Spleen (tissue), 11 donors: Measurements from ENCODE around the gene CCNI. TPM values are rescaled to one million over a fixed set of nuclear protein-coding genes. Genes with fewer than 3 reads are reported as not detected.
"Not testable (repeated sequence)": the region's sequence is repeated elsewhere in the genome, so short reads cannot be mapped to it uniquely, and the experiment has no call there.

Source experiments
- DNase-seq: peaks from one replicate; pipeline ENCODE4 v3.0.0-alpha.2; 2020
- H3K27ac ChIP-seq, 8 donors: fragments of 200-600 bp; sonication (generic) in 7 of 8; 1 replicate in 4 of 8; 2 replicates in 4 of 8; pipeline versions ENCODE4 v1.5.0 to v1.8.0; 2016 to 2021; ENCODE audit warnings: inconsistent platforms in 4 of 8, mild to moderate bottlenecking in 4 of 8, moderate library complexity in 1 of 8
- H3K27me3 ChIP-seq, 7 donors: fragments of 200-600 bp; sonication (generic) in 6 of 7; replicated peaks in 1 of 7; 1 replicate in 4 of 7; 2 replicates in 3 of 7; pipeline versions ENCODE4 v1.5.0 to v1.8.0; 2016 to 2021; ENCODE audit warnings: inconsistent platforms in 3 of 7, mild to moderate bottlenecking in 1 of 7
- H3K36me3 ChIP-seq, 6 donors: fragments of 200-600 bp; sonication (generic) in 5 of 6; 1 replicate in 4 of 6; 2 replicates in 2 of 6; pipeline versions ENCODE4 v1.5.0 to v1.8.0; 2016 to 2021; ENCODE audit warnings: inconsistent platforms in 2 of 6
- H3K4me1 ChIP-seq, 6 donors: fragments of 200-600 bp; sonication (generic) in 5 of 6; 1 replicate in 3 of 6; 2 replicates in 3 of 6; pipeline versions ENCODE4 v1.5.0 to v1.8.0; 2016 to 2021; ENCODE audit warnings: inconsistent platforms in 3 of 6
- H3K4me3 ChIP-seq, 8 donors: fragments of 200-600 bp; sonication (generic) in 7 of 8; 1 replicate in 4 of 8; 2 replicates in 4 of 8; pipeline versions ENCODE4 v1.5.0 to v1.8.0; 2016 to 2021; ENCODE audit warnings: inconsistent platforms in 4 of 8, mild to moderate bottlenecking in 4 of 8, moderate library complexity in 2 of 8
- H3K9me3 ChIP-seq, 8 donors: fragments of 200-600 bp; sonication (generic) in 7 of 8; 1 replicate in 4 of 8; 2 replicates in 4 of 8; pipeline versions ENCODE4 v1.5.0 to v1.8.0; 2016 to 2021; ENCODE audit warnings: inconsistent platforms in 4 of 8
- POLR2A ChIP-seq, 3 donors: fragments of 450-650 bp; IDR thresholded peaks; one replicate each; pipeline ENCODE4 v1.5.1; 2017; ENCODE audit warnings: antibody characterized with exemption in 3 of 3, mild to moderate bottlenecking in 1 of 3
- POLR2AphosphoS5 ChIP-seq, 3 donors: sonication (generic); formaldehyde crosslinking; IDR thresholded peaks; one replicate each; pipeline ENCODE4 v1.5.1; 2017; ENCODE audit warnings: antibody characterized with exemption in 3 of 3
- WGBS, 5 donors: extraction: QIAGEN DNeasy Blood & Tissue Kit in 3 of 5; methylation state at CpG; one replicate each; pipeline versions ENCODE4 v1.1.5 to v1.1.7; 2013 to 2018; 5-methylcytosine and 5-hydroxymethylcytosine counted together
- intact Hi-C: fragments of 100-400 bp; cut with DNase I; formaldehyde crosslinking; loops from one replicate; pipeline ENCODE4 v1.15.0; 2023; ENCODE audit warnings: low total_unique reads
- polyA plus RNA-seq, 3 donors: library from polyadenylated mRNA; stranded (reverse); fragments of 200-250 nt; gene quantifications; one replicate each; pipeline ENCODE4 v1.2.1, GENCODE V29; 2013
- total RNA-seq, 7 donors: library from RNA; depleted of rRNA in 3 of 7; stranded (reverse); fragments of >200 nt in 3 of 7; fragmentation: NEBNext Ultra II Directional in 4 of 7; extraction: Animal tissue kit (Norgen Biotek cat#: 25700) in 4 of 7; gene quantifications; one replicate each; pipeline versions ENCODE4 v1.1.0 to v1.2.1, GENCODE V29; 2016 to 2021
- TF ChIP-seq, protein P1 (sequence below), 11 experiments: fragments of 200-600 bp in 7 of 11; fragments of 450-650 bp in 4 of 11; sonication (generic) in 4 of 11; IDR thresholded peaks in 8 of 11; conservative IDR thresholded peaks in 3 of 11; 1 replicate in 7 of 11; 2 replicates in 4 of 11; pipeline versions ENCODE4 v1.4.0 to v1.8.0; 2016 to 2021; ENCODE audit warnings: antibody characterized with exemption in 11 of 11, inconsistent platforms in 4 of 11, mild to moderate bottlenecking in 1 of 11
- donor health status: healthy with polysubstance abuse.
- donor health status: DM: no; HTN: no; CAD: no; lungs with moderate emphysema.
- donor health status: DM: no; HTN: no; CAD: no.
- donor health status: Bipolar disorder and iron deficiency.
- donor health status: healthy.
- donor health status: DM: no; HTN: no; CAD: no.
- donor health status: DM: yes; HTN: yes; CAD: no.

Gene CCNI
- total and polyA plus RNA-seq, 10 donors = 88.8 to 312 (median 255) TPM

DNA sequence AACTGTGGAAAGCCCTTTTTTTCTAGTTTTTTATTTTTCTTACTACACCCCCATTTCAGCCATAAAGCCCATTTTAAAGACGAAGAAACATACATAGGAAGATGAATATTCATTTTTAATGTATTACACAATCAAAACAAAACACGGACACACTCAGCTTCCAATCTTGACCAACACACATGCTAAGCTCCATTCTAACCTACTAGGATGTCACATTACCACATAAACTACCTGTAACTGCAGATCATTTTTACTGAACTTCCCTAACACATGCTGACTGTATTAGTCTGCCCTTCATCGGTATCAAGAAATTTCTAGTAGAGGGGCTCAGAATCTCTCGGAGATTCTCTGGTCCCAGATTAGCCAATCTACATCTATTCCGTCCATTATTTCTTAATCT lies 1.8 kb downstream of the CCNI start:
- peaks cover 32 to 85% (median 75%) of the 10 kb centered on the region in 6 donors for H3K4me1 ChIP-seq
- peaks cover 0 to 3% (median 0%) of the 10 kb centered on the region in 6 donors for H3K36me3 ChIP-seq
- peak overlapping the region; percentile 99 to 100 (median 100) for H3K27ac ChIP-seq
- H3K9me3 ChIP-seq = no peaks in the 10 kb centered on the region
- DNase-seq = no peak
- WGBS, 5 donors = 3 to 8% (median 5%) methylated on average over 5 of the region's 5 CpGs
- intact Hi-C loops = loop anchor here (5.0 kb wide), 1 partner anchor 83 kb away; the partner anchor contains the start of gene CCNG2
- peak overlapping the region; percentile 61 to 89 (median 68) for H3K4me3 ChIP-seq
- no peaks in the 10 kb centered on the region for H3K27me3 ChIP-seq
- TF ChIP-seq POLR2A (IDR thresholded peaks at IDR 0.05) (no peak), POLR2AphosphoS5 (IDR thresholded peaks at IDR 0.05) (no peak)
- TF ChIP-seq, protein P1, sequence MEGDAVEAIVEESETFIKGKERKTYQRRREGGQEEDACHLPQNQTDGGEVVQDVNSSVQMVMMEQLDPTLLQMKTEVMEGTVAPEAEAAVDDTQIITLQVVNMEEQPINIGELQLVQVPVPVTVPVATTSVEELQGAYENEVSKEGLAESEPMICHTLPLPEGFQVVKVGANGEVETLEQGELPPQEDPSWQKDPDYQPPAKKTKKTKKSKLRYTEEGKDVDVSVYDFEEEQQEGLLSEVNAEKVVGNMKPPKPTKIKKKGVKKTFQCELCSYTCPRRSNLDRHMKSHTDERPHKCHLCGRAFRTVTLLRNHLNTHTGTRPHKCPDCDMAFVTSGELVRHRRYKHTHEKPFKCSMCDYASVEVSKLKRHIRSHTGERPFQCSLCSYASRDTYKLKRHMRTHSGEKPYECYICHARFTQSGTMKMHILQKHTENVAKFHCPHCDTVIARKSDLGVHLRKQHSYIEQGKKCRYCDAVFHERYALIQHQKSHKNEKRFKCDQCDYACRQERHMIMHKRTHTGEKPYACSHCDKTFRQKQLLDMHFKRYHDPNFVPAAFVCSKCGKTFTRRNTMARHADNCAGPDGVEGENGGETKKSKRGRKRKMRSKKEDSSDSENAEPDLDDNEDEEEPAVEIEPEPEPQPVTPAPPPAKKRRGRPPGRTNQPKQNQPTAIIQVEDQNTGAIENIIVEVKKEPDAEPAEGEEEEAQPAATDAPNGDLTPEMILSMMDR (IDR thresholded peaks at IDR 0.05 in 8 of 11, conservative IDR thresholded peaks at IDR 0.05 in 3 of 11) = no peak

DNA sequence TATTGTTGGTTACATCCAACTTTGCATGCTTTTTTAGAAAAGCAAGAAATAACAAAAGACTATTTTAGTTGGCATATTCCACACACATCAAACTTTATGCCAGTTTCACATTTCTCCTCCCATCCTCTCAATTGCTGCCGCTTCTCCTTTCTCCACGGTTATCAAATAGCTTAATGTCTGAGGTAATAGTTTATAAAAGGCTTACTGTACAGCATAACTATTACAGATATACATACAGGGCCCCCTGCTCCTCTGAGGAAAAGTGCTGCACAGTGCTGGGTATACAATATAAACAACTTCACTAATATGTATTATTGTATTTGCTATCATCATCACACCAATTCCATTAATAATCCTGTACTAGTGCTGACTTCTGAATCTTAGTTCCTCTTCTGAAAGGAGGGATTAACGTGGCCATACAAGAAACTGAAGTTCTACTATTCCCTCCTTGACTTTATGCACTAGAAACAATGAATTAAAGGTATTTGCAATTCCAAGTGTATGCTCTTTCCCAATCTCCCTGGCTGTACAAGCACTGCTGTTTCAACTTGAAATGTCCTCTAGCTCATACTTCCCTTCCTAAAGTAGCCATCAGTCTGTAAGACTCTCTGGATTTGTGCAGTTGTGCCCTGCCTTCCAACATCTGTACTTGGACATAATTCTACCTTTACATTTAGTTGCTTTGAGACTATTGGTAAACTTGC lies 2.5 kb downstream of the CCNI start:
- DNase-seq = no peak
- intact Hi-C loops = loop anchor here (5.0 kb wide), 1 partner anchor 84 kb away; the partner anchor contains the start of gene CCNG2
- Histone ChIP-seq H3K4me1 (peaks cover 35 to 85% (median 76%) of the 10 kb centered on the region in 6 donors), H3K36me3 (peaks cover 0 to 5% (median 0%) of the 10 kb centered on the region in 6 donors), H3K27me3 (no peaks in the 10 kb centered on the region), H3K27ac (peak overlapping the region in 7 of 8 donors; percentile 99 to 100 (median 100)), H3K4me3 (peak overlapping the region in 7 of 8 donors; percentile 17 to 89 (median 67)), H3K9me3 (no peaks in the 10 kb centered on the region)
- no peak for TF ChIP-seq POLR2AphosphoS5 (IDR thresholded peaks at IDR 0.05)
- TF ChIP-seq POLR2A (IDR thresholded peaks at IDR 0.05) = no peak
- TF ChIP-seq, protein P1 (IDR thresholded peaks at IDR 0.05 in 8 of 11, conservative IDR thresholded peaks at IDR 0.05 in 3 of 11) = no peak
- 3 to 11% (median 6%) methylated on average over 3 of the region's 3 CpGs for WGBS, 5 donors

DNA sequence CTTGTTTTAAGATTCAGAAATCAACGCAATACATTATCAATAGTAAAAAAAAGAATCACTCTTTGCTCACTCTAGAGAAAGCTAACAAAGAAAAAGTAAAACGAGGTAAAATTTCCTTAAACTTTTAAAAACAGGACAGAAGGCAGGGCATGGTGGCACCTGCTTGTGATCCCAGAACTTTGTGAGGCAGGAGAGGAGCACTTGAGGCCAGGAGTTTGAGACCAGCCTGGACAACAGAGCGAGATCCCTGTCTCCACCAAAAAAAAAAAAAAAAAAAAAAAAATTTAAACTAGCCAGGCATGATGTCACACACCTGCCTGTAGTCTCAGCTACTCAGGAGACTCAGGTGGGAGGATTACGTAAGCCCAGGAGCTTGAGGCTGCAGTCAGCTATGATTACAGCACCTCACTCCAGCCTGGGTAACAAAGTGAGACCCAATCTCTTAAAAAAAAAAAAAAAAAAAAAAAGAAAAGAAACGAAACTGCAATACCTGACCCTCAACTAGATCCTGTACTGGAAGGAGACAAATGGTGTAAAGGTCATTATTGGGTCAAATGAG lies 3.5 kb downstream of the CCNI start:
- TF ChIP-seq POLR2A (IDR thresholded peaks at IDR 0.05) = no peak
- TF ChIP-seq, protein P1 (IDR thresholded peaks at IDR 0.05 in 8 of 11, conservative IDR thresholded peaks at IDR 0.05 in 3 of 11) = no peak
- peak overlapping the region in 3 of 8 donors; percentile 19 to 100 (median 100) for H3K27ac ChIP-seq
- no peak for DNase-seq
- H3K4me1 ChIP-seq = peaks cover 35 to 85% (median 74%) of the 10 kb centered on the region in 6 donors
- no peaks in the 10 kb centered on the region for H3K9me3 ChIP-seq
- H3K36me3 ChIP-seq = peaks cover 0 to 9% (median 0%) of the 10 kb centered on the region in 6 donors
- no peaks in the 10 kb centered on the region for H3K27me3 ChIP-seq
- H3K4me3 ChIP-seq = peak overlapping the region in 2 of 8 donors; percentile 75 to 89
- intact Hi-C loops = loop anchor here (5.0 kb wide), 1 partner anchor 85 kb away; the partner anchor contains the start of gene CCNG2
- 59 to 68% (median 61%) methylated on average over 5 of the region's 5 CpGs for WGBS, 5 donors

DNA sequence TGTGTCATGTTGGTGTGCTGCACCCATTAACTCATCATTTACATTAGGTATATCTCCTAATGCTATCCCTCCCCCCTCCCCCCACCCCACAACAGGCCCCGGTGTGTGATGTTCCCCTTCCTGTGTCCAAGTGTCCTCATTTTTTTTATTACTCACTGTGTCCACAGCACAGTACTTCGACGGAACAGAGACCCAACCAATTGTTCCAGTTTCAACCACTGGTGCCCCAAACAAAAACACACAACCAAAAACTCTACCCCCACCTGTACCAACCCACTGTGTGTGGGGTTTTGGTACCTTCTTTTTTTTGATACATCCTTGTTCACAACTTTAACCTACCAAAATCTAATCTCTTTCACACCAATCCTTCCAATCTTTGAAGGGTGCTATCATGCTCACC lies 6.3 kb downstream of the CCNI start:
- peaks cover 35 to 90% (median 70%) of the 10 kb centered on the region in 6 donors for H3K4me1 ChIP-seq
- DNase-seq, H3K9me3 ChIP-seq, intact Hi-C loops, H3K4me3 ChIP-seq, H3K27me3 ChIP-seq, H3K27ac ChIP-seq: not testable (repeated sequence)
- 33 to 70% (median 43%) methylated on average over 3 of the region's 3 CpGs for WGBS, 5 donors
- peaks cover 6 to 37% (median 17%) of the 10 kb centered on the region in 6 donors for H3K36me3 ChIP-seq
